PC-3 (cell line): Measurements from ENCODE around the gene FAM124A. TPM values are rescaled to one million over a fixed set of nuclear protein-coding genes. Genes with fewer than 3 reads are reported as not detected.

Source experiments
- ATAC-seq: fragments of 200-7000 bp; cut with Tn5 transposase; 2 replicates; pipeline ENCODE4 v1.9.1; 2020; ENCODE audit warnings: mild to moderate bottlenecking, moderate library complexity
- BruUV-seq: library from RNA; stranded (reverse); fragments of 400-500 nt; replicated peaks from 2 replicates; lab custom pipeline; 2021; lab: Mats Ljungman, UMichigan
- CTCF ChIA-PET: fragments of 300-600 bp; sonication (Branson Sonifier 250); formaldehyde crosslinking; loops from one replicate; lab custom pipeline; 2022; ENCODE audit warnings: antibody characterized with exemption; lab: Charles Lee
- POLR2A ChIA-PET: fragments of 300-600 bp; sonication (Branson Sonifier 250); formaldehyde crosslinking; loops from one replicate; lab custom pipeline; 2022; ENCODE audit warnings: antibody characterized with exemption; ENCODE audit not compliant: unreplicated experiment; lab: Charles Lee
- DNase-seq: peaks from one replicate; pipeline ENCODE4 v3.0.0-alpha.2; 2015
- H2AFZ ChIP-seq: fragments of 300-600 bp; sonication (generic); 2 replicates; pipeline ENCODE4 v1.6.0; 2016; ENCODE audit warnings: antibody characterized with exemption, low read length
- H3F3A ChIP-seq: fragments of 300-600 bp; sonication (generic); one replicate; pipeline ENCODE4 v1.6.0; 2017; ENCODE audit warnings: antibody characterized with exemption, low read length, control low read depth, mild to moderate bottlenecking; ENCODE audit not compliant: unreplicated experiment
- H3K27ac ChIP-seq: fragments of 300-600 bp; sonication (generic); 2 replicates; pipeline ENCODE4 v1.5.1; 2016; ENCODE audit warnings: mild to moderate bottlenecking, low read length
- H3K27me3 ChIP-seq: fragments of 300-600 bp; sonication (generic); 2 replicates; pipeline ENCODE4 v1.6.1; 2016; ENCODE audit warnings: low read length, mixed read lengths
- H3K36me3 ChIP-seq: fragments of 300-600 bp; sonication (generic); 2 replicates; pipeline ENCODE4 v1.6.1; 2016; ENCODE audit warnings: low read depth, mixed run types, low read length, mixed read lengths
- H3K4me1 ChIP-seq: fragments of 300-600 bp; sonication (generic); 2 replicates; pipeline ENCODE4 v1.5.1; 2016; ENCODE audit warnings: low read length; ENCODE audit not compliant: insufficient read depth
- H3K4me2 ChIP-seq: fragments of 300-600 bp; sonication (generic); 2 replicates; pipeline ENCODE4 v1.6.0; 2016; ENCODE audit warnings: low read length
- H3K4me3 ChIP-seq: fragments of 300-600 bp; sonication (generic); 2 replicates; pipeline ENCODE4 v1.5.1; 2016; ENCODE audit warnings: mild to moderate bottlenecking, low read length, mixed read lengths
- H3K79me2 ChIP-seq: fragments of 300-600 bp; sonication (generic); 2 replicates; pipeline ENCODE4 v1.6.1; 2017; ENCODE audit warnings: low read length, mixed read lengths
- H3K9ac ChIP-seq: fragments of 300-600 bp; sonication (generic); 2 replicates; pipeline ENCODE4 v1.6.0; 2016; ENCODE audit warnings: mild to moderate bottlenecking, low read length
- H3K9me2 ChIP-seq: fragments of 300-600 bp; sonication (generic); replicated peaks from 2 replicates; pipeline ENCODE4 v1.6.1; 2016; ENCODE audit warnings: mixed run types, low read length, mixed read lengths
- H3K9me3 ChIP-seq: fragments of 300-600 bp; sonication (generic); 2 replicates; pipeline ENCODE4 v1.6.1; 2016; ENCODE audit warnings: low read length, mixed read lengths
- H4K20me1 ChIP-seq: fragments of 300-600 bp; sonication (generic); 2 replicates; pipeline ENCODE4 v1.6.1; 2016; ENCODE audit warnings: low read length, mixed read lengths
- EZH2 ChIP-seq: fragments of 300-600 bp; sonication (generic); IDR thresholded peaks from one replicate; pipeline ENCODE4 v1.6.1; 2017; ENCODE audit warnings: antibody characterized with exemption, mild to moderate bottlenecking, low read length; ENCODE audit not compliant: unreplicated experiment
- EZH2phosphoT487 ChIP-seq: fragments of 300-600 bp; sonication (generic); IDR thresholded peaks from 2 replicates; pipeline ENCODE4 v1.6.1; 2018; ENCODE audit warnings: mild to moderate bottlenecking, antibody characterized with exemption, low read length, borderline replicate concordance
- intact Hi-C: fragments of 100-400 bp; cut with micrococcal nuclease; formaldehyde crosslinking; loops from 2 replicates; pipeline ENCODE4 v1.9.0; 2023
- total RNA-seq: library from RNA; depleted of rRNA; stranded (reverse); fragments of >200 nt; gene quantifications from 2 replicates; pipeline ENCODE4 v1.2.3, GENCODE V29; 2014
- TF ChIP-seq, protein P1 (sequence below): fragments of 300-600 bp; sonication (generic); conservative IDR thresholded peaks from 2 replicates; pipeline ENCODE4 v1.5.1; 2017; ENCODE audit warnings: antibody characterized with exemption, low read depth, mild to moderate bottlenecking, low read length

The FAM124A gene
- total RNA-seq, 1 experiment from 2014 or later: 1.1 TPM

DNA sequence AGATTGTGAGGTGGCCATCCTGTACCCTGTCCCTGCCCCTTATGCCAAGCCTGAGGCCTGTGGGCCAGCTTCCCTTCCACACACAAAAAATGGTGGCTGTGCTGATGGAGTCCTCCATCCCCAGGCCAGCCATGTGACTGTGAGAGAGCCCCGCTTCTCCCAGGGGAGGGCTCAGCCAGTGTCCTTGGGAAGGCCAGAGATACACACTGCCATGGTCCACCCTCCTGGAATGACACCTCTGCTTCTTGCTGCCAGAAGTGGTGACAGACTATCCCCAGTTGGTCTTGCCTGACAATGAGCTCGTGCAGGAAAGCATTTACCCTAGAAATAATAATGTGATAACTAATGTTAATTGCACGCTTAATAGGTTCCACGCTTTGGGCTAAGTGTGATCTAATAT, 38.0 kb downstream of the FAM124A start:
- Histone ChIP-seq H3K4me1 (no peaks in the 10 kb centered on the region), H3K4me2 (no peak overlapping the region), H2AFZ (no peak overlapping the region), H3K9me3 (no peaks in the 10 kb centered on the region), H3K36me3 (no peaks in the 10 kb centered on the region), H3K79me2 (no peaks in the 10 kb centered on the region), H4K20me1 (no peaks in the 10 kb centered on the region), H3K9me2 (no peaks in the 10 kb centered on the region), H3K9ac (no peak overlapping the region), H3F3A (no peaks in the 10 kb centered on the region), H3K4me3 (no peak overlapping the region), H3K27ac (no peak overlapping the region), H3K27me3 (no peaks in the 10 kb centered on the region)
- POLR2A ChIA-PET: no interaction called here
- TF ChIP-seq, protein P1, sequence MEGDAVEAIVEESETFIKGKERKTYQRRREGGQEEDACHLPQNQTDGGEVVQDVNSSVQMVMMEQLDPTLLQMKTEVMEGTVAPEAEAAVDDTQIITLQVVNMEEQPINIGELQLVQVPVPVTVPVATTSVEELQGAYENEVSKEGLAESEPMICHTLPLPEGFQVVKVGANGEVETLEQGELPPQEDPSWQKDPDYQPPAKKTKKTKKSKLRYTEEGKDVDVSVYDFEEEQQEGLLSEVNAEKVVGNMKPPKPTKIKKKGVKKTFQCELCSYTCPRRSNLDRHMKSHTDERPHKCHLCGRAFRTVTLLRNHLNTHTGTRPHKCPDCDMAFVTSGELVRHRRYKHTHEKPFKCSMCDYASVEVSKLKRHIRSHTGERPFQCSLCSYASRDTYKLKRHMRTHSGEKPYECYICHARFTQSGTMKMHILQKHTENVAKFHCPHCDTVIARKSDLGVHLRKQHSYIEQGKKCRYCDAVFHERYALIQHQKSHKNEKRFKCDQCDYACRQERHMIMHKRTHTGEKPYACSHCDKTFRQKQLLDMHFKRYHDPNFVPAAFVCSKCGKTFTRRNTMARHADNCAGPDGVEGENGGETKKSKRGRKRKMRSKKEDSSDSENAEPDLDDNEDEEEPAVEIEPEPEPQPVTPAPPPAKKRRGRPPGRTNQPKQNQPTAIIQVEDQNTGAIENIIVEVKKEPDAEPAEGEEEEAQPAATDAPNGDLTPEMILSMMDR: no peak
- TF ChIP-seq EZH2: no peak
- no peak for TF ChIP-seq EZH2phosphoT487
- ATAC-seq: no peak
- DNase-seq: no peak
- BruUV-seq: no TSS peak
- intact Hi-C loops: no loop called here
- CTCF ChIA-PET: no interaction called here

DNA sequence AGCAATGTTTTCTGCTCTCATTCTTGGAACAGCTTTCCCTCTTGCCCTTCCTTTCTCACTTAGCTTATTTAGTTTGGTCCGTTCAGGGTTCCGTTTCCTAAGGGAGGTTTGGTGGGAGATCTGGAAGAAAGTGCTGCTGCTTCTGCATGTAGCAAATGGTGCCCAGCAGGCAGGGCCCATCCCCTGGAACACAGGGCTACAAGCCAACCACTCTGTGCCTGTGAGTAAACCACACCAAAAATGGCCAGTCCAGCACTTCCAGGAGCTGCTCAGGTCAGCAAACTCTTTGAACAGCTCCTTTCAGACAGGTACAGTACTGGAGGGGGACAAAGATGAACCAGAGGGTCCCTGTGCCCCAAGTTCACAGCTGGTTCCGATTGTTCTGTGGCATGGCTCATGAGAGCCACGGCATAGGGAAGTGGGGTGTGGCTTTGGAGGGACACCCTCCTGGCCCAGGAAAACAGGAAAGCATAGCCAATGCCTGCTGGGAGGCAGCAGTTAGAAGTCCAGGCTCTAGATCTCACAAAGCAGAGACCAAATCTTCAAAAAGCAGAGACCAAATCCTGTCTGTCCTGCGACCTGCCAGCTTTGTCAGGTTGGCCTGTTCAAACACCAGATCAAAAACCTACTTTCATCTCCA, 39.5 kb downstream of the FAM124A start:
- POLR2A ChIA-PET: no interaction called here
- no peaks in the 10 kb centered on the region for H3K9me2 ChIP-seq

More for the DNA sequence above, 39.5 kb downstream of the FAM124A start:
- no peak for ATAC-seq
- Histone ChIP-seq H3K4me2 (no peak overlapping the region), H2AFZ (no peak overlapping the region), H3K27ac (no peak overlapping the region), H3K9ac (no peak overlapping the region), H3K27me3 (no peaks in the 10 kb centered on the region), H3K79me2 (no peaks in the 10 kb centered on the region), H3K4me3 (no peak overlapping the region), H4K20me1 (no peaks in the 10 kb centered on the region), H3F3A (no peaks in the 10 kb centered on the region), H3K36me3 (no peaks in the 10 kb centered on the region), H3K4me1 (no peaks in the 10 kb centered on the region), H3K9me3 (no peaks in the 10 kb centered on the region)
- no peak for TF ChIP-seq EZH2
- TF ChIP-seq, protein P1: no peak
- no peak for TF ChIP-seq EZH2phosphoT487
- CTCF ChIA-PET: no interaction called here
- intact Hi-C loops: no loop called here
- no peak for DNase-seq
- no TSS peak for BruUV-seq
